NCI-H524 treated with DMSO at 0.1 percent for 48 hours (cell line): ENCODE results near the gene ALDOA.

ENCODE experiments used
- DNase-seq: peaks from one replicate; lab custom pipeline; 2025; lab: John Stamatoyannopoulos, UW

ALDOA gene

DNA sequence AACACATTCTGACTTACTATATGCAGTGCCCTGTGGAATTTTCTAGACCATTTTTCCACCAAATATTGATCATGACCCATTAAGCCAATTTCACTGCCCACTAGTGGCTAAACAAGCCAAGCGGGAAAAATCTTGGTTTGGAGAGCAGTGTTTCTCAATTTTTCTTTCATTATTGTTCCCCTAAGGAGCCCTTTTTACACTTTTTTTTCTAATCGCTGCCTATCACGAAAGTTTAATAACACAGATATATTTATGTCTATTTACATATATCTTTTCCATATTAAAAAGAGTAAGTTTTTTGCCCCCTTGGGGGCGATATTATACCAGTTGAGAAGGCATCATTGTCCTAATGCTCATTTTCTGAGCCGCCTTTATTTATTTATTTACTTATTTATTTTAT lies 23.7 kb upstream of the ALDOA start:
- no peak for DNase-seq

DNA sequence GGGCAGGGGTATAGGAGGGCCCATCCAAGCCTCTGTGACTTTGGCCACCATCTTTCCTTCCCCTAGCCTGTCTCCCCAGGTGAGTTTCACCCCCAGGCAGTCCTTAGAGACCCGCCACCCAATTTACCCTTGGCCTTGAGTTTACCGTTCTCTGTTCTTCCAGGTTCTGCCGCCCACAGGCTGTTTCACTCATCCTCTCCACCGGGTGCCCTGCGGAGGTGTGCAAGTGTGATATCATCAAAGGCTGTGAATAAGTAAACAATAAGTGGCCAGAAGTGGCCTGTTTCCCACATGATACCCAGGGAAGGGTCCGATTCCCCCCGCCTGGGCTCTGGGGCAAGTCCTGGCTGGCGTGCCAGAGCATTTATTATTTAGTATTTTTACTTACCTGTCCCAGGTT lies 19.4 kb upstream of the ALDOA start:
- no peak for DNase-seq

DNA sequence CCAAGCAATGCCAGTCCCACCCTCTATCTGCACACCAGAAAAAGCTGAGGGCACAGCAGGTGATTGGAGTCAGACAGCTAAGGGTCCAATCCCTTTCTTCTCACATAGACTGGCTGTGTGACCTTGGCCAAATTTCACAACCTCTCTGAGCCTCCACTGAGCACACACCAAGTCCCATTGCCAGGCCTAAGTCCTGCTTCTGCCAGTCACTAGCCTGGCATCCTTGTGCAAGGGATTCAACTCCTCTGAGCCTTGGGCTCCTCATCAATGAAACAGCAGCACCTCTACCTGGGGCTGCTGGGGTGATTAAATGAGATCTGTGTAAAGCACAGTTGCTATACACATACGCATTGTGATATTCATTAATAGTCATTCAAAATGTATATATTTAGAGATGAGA lies 19.0 kb upstream of the ALDOA start:
- DNase-seq = no peak

GRCh38 chr16:30049871-30050270 lies 15.7 kb upstream of the ALDOA start:
- DNase-seq = no peak

DNA sequence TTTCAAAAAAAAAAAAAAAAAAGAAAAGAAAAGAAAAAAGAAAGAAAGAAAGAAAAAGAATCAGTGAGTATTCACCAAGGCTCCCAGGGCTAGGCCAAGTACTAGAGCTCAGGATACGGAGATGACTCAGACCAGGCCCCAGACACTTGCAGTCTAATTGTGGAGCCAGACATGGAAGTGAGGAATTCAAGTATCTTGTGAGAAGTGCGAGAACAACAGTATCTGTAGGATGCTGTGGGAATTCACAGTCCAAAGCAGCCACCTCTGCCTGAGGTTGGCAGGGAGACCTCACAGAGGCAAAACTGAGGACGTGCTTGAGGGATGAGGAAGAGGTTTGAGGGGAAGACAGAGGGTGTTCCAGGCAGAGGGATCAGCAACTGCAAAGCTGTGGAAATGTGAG lies 14.0 kb upstream of the ALDOA start:
- DNase-seq = no peak

DNA sequence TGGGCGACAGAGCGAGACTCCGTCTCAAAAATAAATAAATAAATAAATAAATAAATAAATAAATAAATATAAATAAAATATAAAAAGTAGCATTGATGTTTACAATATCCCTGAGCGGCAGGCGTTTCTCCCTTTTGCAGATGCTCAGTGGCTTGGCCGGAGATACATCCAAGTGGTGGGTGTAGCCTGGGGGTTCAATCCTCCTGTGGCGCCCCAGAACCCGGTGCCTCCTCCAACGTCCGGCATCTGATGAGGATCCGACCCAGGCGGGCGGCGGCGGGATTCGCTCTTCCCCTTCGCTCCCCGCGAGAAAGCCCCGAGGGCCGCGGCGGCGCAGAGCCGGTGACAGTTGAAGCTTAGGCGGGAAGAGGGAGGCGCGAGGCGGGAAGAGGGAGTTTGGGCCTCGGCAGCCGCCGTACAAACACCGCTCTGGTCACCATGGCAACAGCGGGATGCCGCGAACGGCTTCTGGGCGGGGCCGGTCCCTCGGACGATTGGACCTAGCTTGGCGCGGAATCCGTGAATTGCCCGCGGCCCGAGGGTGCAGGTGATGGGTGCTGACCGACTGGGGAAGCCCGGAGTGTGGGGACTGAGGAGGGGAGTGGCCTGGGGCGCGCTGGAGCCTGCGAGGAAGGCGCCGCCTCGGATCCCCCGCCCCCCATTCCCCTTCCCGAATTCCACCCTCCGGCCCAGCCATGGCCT lies 12.7 kb upstream of the ALDOA start:
- DNase-seq = peak; percentile 72

DNA sequence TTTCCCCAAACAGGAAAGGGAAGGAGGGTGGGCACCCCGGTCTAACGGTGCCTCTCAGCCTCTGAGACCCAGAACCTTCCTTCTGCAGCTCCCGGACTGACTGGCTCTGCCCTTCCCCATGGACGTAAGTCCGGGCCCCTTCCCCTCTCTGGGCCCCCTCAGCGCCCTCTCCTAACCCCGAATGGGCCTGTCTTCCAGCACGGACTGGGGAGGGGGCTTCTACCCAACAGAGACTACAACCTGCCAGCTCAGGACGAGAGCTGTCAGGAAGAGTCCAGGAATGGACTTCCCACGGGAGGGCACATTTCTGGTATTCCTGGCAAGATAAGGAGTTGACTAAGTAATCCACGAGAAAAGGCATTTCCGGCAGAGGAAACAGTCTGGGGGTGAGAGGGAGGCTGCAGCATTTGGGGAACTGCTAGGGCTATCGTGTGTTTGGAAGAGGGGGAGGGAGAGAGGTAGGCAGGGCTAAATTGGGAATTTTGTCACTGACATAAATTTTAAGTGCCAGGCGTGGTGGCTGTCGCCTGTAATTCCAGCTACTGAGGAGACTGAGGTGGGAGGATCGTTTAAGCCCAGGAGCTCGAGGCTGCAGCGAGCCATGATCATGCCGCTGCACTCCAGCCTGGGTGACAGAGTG lies 12.1 kb upstream of the ALDOA start:
- DNase-seq = no peak

DNA sequence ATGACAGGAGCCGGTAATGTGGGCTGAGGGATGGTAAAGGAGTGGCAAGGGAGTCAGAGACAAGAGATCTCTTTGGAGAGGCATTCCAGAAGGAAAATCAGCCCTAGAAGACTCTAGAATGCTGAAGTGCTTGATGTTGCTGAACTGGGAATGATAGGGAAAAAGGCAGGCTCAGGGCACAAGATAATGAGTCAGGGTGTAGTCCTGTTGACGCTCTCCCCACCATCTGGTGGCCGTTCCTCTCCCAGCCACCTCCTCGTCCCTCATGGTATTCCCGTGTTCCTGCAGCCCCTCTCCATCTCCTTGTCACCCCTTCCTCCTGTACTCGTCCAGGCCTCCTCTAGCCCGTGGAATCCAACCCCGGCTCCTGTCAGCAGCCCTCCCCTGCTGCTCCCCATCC lies 11.1 kb upstream of the ALDOA start:
- DNase-seq = no peak

DNA sequence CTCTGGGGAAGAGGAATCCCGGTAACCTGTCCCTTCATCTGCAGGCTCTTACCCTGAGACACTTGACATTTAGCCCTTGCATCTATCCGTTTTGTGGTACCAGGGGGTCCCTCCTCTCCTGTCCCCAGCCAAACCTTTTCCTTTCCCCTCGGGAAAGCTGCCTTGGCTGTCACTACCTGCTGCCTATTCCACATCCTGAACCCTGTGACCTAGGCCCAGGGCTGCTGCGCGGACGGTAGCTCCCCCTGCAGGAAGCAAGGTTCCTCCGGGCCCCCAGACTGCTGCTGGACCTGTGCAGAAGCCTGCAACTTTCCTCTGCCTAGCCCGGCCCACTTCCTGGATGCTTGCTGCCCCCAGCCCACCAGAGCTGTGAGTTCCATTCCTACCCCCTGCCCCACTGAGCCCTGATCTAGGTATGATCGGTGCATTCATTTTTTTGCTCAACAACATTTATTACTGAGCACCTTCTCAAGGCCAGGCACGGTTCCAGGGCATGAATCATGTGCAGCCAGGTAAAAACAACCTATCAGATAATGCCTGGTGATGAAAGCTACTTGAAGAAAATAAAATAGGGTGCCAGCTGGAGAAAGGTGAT lies 10.5 kb upstream of the ALDOA start:
- DNase-seq = no peak

DNA sequence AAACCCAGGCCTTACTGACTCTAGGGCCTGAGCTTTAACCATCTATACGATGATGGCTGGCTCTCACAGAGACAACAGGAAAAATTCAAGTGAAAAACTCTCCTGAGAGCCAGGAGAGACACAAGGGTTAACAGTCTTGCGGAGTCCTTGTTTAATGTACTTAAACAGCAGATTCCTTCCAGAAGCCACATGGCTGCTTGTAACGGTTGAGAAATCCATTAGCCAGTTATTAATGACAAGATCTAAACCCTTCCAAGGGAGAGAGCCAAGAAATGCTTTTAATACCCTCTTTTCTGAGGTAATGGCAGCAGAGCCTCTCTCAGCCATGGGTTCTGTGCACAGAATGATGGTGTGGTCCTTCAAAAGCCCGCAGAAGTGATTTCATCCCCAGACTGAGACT lies 5.2 kb upstream of the ALDOA start:
- DNase-seq = peak; percentile 57

DNA sequence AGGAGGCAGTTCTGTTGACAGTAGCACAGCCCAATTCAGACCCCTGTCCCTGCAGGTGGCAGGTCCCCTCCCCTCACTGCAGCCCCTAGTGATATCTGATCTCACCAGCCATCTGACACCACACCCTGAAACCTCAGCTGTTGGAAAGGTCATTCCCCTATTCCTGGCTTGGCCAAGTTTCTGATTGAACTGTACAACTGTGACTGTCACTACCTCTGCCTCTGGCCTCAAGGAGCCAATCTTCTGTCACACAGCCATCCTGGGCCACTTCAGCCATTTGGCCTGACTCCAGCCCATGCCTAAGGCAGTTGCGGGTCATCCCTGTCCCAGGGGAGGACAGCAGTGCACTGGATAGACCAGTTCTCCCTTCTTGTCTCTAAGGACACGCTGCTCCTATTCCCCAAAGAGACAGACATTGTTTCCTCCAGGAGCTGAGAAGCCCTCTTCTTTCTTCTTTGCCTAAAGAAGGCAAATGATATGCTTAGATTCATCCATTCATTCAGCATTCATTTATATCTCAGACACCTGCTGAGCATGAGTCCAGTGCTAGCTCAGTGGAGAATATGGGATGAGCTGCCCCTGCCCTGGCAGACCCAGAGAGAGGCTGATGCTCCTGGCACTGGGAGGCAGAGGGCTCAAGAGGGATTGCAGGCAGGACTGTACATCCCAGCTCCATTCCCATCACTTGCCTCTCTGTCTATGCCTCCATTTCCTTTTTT lies 4.6 kb upstream of the ALDOA start:
- peak; percentile 57 for DNase-seq

GRCh38 chr16:30063278-30063892 lies 2.2 kb upstream of the ALDOA start:
- DNase-seq = no peak

- DNase-seq = peak; percentile 63
Measured at GRCh38 chr16:30063893-30064728, 1.4 kb upstream of the ALDOA start.

- DNase-seq = no peak
Measured at GRCh38 chr16:30064729-30065101, 845 bp upstream of the ALDOA start.

- DNase-seq = no peak
Measured at GRCh38 chr16:30065943-30066760, 592 bp downstream of the ALDOA start.

GRCh38 chr16:30066761-30067583 lies 1.4 kb downstream of the ALDOA start:
- no peak for DNase-seq

- no peak for DNase-seq
Measured at GRCh38 chr16:30067584-30067916, 2.0 kb downstream of the ALDOA start.

- DNase-seq = no peak
Measured at GRCh38 chr16:30068333-30068732, 2.8 kb downstream of the ALDOA start.

- no peak for DNase-seq
Measured at GRCh38 chr16:30068750-30069610, 3.4 kb downstream of the ALDOA start.
